Epidermal melanocyte (primary cell): ENCODE data around the gene CYFIP2.
A peak's percentile ranks its signal among the peaks of the same experiment; 100 is the strongest.

Source experiments
- DNase-seq: peaks from one replicate; pipeline ENCODE4 v3.0.0; 2011; ENCODE audit warnings: low spot score; ENCODE audit not compliant: insufficient read length

The CYFIP2 gene

GRCh38 chr5:157286761-157287211 lies 20.9 kb downstream of the CYFIP2 start:
- DNase-seq: no peak

- DNase-seq: no peak
Observed at GRCh38 chr5:157288405-157289163, 22.7 kb downstream of the CYFIP2 start.

- DNase-seq: no peak
Observed at GRCh38 chr5:157289164-157289819, 23.4 kb downstream of the CYFIP2 start.

- no peak for DNase-seq
Observed at GRCh38 chr5:157290156-157290980, 24.4 kb downstream of the CYFIP2 start.

GRCh38 chr5:157290981-157291711 lies 25.2 kb downstream of the CYFIP2 start:
- DNase-seq: no peak

- DNase-seq: no peak
Observed at GRCh38 chr5:157292599-157292998, 26.7 kb downstream of the CYFIP2 start.

- DNase-seq: no peak
Observed at GRCh38 chr5:157294407-157295091, 28.6 kb downstream of the CYFIP2 start.

GRCh38 chr5:157295247-157295646 lies 29.3 kb downstream of the CYFIP2 start:
- DNase-seq: no peak

- DNase-seq: no peak
Observed at GRCh38 chr5:157300564-157300963, 34.6 kb downstream of the CYFIP2 start.

GRCh38 chr5:157301066-157301465 lies 35.1 kb downstream of the CYFIP2 start:
- DNase-seq: no peak

- DNase-seq: no peak
Observed at GRCh38 chr5:157303023-157303422, 37.1 kb downstream of the CYFIP2 start.

GRCh38 chr5:157303667-157304327 lies 37.9 kb downstream of the CYFIP2 start:
- no peak for DNase-seq

GRCh38 chr5:157306081-157306480 lies 40.2 kb downstream of the CYFIP2 start:
- DNase-seq: no peak

GRCh38 chr5:157306692-157307471 lies 41.0 kb downstream of the CYFIP2 start:
- DNase-seq: no peak

- no peak for DNase-seq
Observed at GRCh38 chr5:157308836-157309465, 43.0 kb downstream of the CYFIP2 start.

GRCh38 chr5:157309796-157310195 lies 43.9 kb downstream of the CYFIP2 start:
- DNase-seq: no peak

GRCh38 chr5:157311595-157311994 lies 45.7 kb downstream of the CYFIP2 start:
- no peak for DNase-seq

GRCh38 chr5:157312492-157312891 lies 46.6 kb downstream of the CYFIP2 start:
- peak; percentile 58 for DNase-seq

- no peak for DNase-seq
Observed at GRCh38 chr5:157322581-157322980, 56.7 kb downstream of the CYFIP2 start.
